Omental fat pad (tissue), 4 donors: Measurements from ENCODE around the gene ZIC5. TPM values are rescaled to one million over a fixed set of nuclear protein-coding genes. Genes with fewer than 3 reads are reported as not detected.

ENCODE experiments used
- ATAC-seq: fragments of 150-250 bp; one replicate; pipeline ENCODE4 v1.9.1; 2016; ENCODE audit warnings: mild to moderate bottlenecking, moderate library complexity; ENCODE audit not compliant: low FRiP score
- DNase-seq: peaks from one replicate; pipeline ENCODE4 v3.0.0-alpha.2; 2019; ENCODE audit warnings: low spot score
- CTCF ChIP-seq, 3 donors: fragments of 450-650 bp; IDR thresholded peaks; one replicate each; pipeline ENCODE4 v1.5.1; 2016 to 2017; ENCODE audit warnings: antibody characterized with exemption in 3 of 3, mild to moderate bottlenecking in 3 of 3, moderate library complexity in 2 of 3
- total RNA-seq, 4 donors: library from RNA; depleted of rRNA; stranded (reverse); fragments of >200 nt; gene quantifications; one replicate each; pipeline ENCODE4 v1.1.0, GENCODE V29; 2016

ZIC5 gene
- total RNA-seq, 4 donors from 2014 or later: not detected

GRCh38 chr13:99995589-99996380 is 24.2 kb upstream of the ZIC5 start:
- DNase-seq (no peak), ATAC-seq (no peak)
- no peak for TF ChIP-seq CTCF (IDR thresholded peaks at IDR 0.05)

- DNase-seq (no peak), ATAC-seq (no peak)
- TF ChIP-seq CTCF (IDR thresholded peaks at IDR 0.05): no peak
Observed at GRCh38 chr13:99995104-99995588, 23.6 kb upstream of the ZIC5 start.

GRCh38 chr13:99994638-99995020 is 23.1 kb upstream of the ZIC5 start:
- TF ChIP-seq CTCF (IDR thresholded peaks at IDR 0.05): no peak
- DNase-seq: no peak
- ATAC-seq: no peak

GRCh38 chr13:99993660-99994637 is 22.4 kb upstream of the ZIC5 start:
- no peak for TF ChIP-seq CTCF (IDR thresholded peaks at IDR 0.05)
- DNase-seq: no peak
- ATAC-seq: no peak

- no peak for TF ChIP-seq CTCF (IDR thresholded peaks at IDR 0.05)
- no peak for DNase-seq
- ATAC-seq: no peak
Observed at GRCh38 chr13:99992949-99993351, 21.4 kb upstream of the ZIC5 start.

GRCh38 chr13:99991828-99992775 is 20.5 kb upstream of the ZIC5 start:
- no peak for TF ChIP-seq CTCF (IDR thresholded peaks at IDR 0.05)
- DNase-seq (no peak), ATAC-seq (no peak)
